HepG2 (cell line): ENCODE data around the gene ZNRF3. TPM values are rescaled to one million over a fixed set of nuclear protein-coding genes. Genes with fewer than 3 reads are reported as not detected.

Experiments used
- ATAC-seq: fragments of 200-7000 bp; cut with Tn5 transposase; 3 replicates; pipeline ENCODE4 v1.9.1; 2020; ENCODE audit warnings: mild to moderate bottlenecking, moderate library complexity
- BruUV-seq: library from RNA; stranded (reverse); fragments of 400-500 nt; replicated peaks from 2 replicates; lab custom pipeline; 2021; lab: Mats Ljungman, UMichigan
- CTCF ChIA-PET: fragments of 300-600 bp; formaldehyde crosslinking; extraction: SDS; loops from one replicate; lab custom pipeline; 2021; ENCODE audit warnings: low total read pairs, inconsistent platforms, low intra/inter-chr PET ratio; lab: Yijun Ruan, JAX
- POLR2A ChIA-PET: fragments of 350-600 bp; sonication (Branson Sonifier 250); formaldehyde crosslinking; loops from one replicate; lab custom pipeline; 2020; ENCODE audit warnings: antibody characterized with exemption, inconsistent platforms; lab: Yijun Ruan, JAX
- DNase-seq: peaks from one replicate; pipeline ENCODE4 v3.0.0-alpha.2; 2015; ENCODE audit warnings: low spot score
- FAIRE-seq: peaks from 3 replicates; lab custom pipeline; 2011; peaks lifted over from hg19 to GRCh38; lab: Jason Lieb, UNC
- H2AFZ ChIP-seq: one replicate; pipeline ENCODE4 v1.6.1; 2011; ENCODE audit warnings: low read length, inconsistent platforms
- H3K27ac ChIP-seq: fragments of 300-600 bp; 3 replicates; pipeline ENCODE4 v1.8.0; 2011; ENCODE audit warnings: mixed run types, mild to moderate bottlenecking, mixed read lengths, low read length, inconsistent platforms; ENCODE audit not compliant: insufficient read depth; ENCODE audit errors: extremely low read length
- H3K27me3 ChIP-seq, 2 experiments: fragments of 200-600 bp in 1 of 2; 2 replicates in 1 of 2; 3 replicates in 1 of 2; pipeline versions ENCODE4 v1.6.0 to v1.8.0; 2011; ENCODE audit warnings: low read length in 2 of 2, mild to moderate bottlenecking in 2 of 2, moderate library complexity in 2 of 2, inconsistent platforms in 1 of 2; ENCODE audit not compliant: insufficient read depth in 2 of 2, control insufficient read depth in 1 of 2
- H3K36me3 ChIP-seq, 2 experiments: fragments of 200-600 bp in 1 of 2; replicated peaks in 1 of 2; 2 replicates in 1 of 2; 3 replicates in 1 of 2; pipeline versions ENCODE4 v1.5.1 to v1.8.0; 2011; ENCODE audit warnings: low read length in 2 of 2, inconsistent platforms in 1 of 2; ENCODE audit not compliant: insufficient read depth in 2 of 2, control insufficient read depth in 1 of 2
- H3K4me1 ChIP-seq: 2 replicates; pipeline ENCODE4 v1.5.1; 2012; ENCODE audit warnings: low read length, inconsistent platforms; ENCODE audit not compliant: insufficient read depth
- H3K4me2 ChIP-seq: 2 replicates; pipeline ENCODE4 v1.6.0; 2011; ENCODE audit warnings: low read depth, low read length, inconsistent platforms
- H3K4me3 ChIP-seq, 3 experiments: fragments of 200-600 bp in 1 of 3; sonication (generic), shearing (Covaris generic) in 1 of 3; replicated peaks in 1 of 3; 2 replicates each; pipeline ENCODE4 v1.5.1; 2011 to 2016; ENCODE audit warnings: low read length in 3 of 3, inconsistent platforms in 2 of 3, low read depth in 2 of 3, mild to moderate bottlenecking in 2 of 3, control low read depth in 1 of 3, mixed read lengths in 1 of 3; ENCODE audit not compliant: insufficient read depth in 1 of 3
- H3K79me2 ChIP-seq: one replicate; pipeline ENCODE4 v1.6.1; 2011; ENCODE audit warnings: low read length, inconsistent platforms; ENCODE audit not compliant: insufficient read depth
- H3K9ac ChIP-seq: 2 replicates; pipeline ENCODE4 v1.6.0; 2011; ENCODE audit warnings: mild to moderate bottlenecking, low read depth, low read length, inconsistent platforms; ENCODE audit not compliant: insufficient read depth
- H3K9me3 ChIP-seq: 2 replicates; pipeline ENCODE4 v1.5.1; 2012; ENCODE audit warnings: mild to moderate bottlenecking, low read length
- H4K20me1 ChIP-seq: 2 replicates; pipeline ENCODE4 v1.6.0; 2011; ENCODE audit warnings: inconsistent platforms, mild to moderate bottlenecking, low read length, moderate library complexity; ENCODE audit not compliant: insufficient read depth
- ARHGAP35 ChIP-seq: sonication (generic); formaldehyde crosslinking; IDR thresholded peaks from 2 replicates; pipeline ENCODE4 v1.9.0; 2022; ENCODE audit warnings: mild to moderate bottlenecking, inconsistent platforms, moderate library complexity, missing genetic modification reagents, borderline replicate concordance
- CC2D1A ChIP-seq: sonication (generic); formaldehyde crosslinking; IDR thresholded peaks from 2 replicates; pipeline ENCODE4 v1.8.1; 2023; ENCODE audit warnings: mild to moderate bottlenecking, missing genetic modification reagents
- JUND ChIP-seq: sonication (generic); formaldehyde crosslinking; IDR thresholded peaks from 2 replicates; pipeline ENCODE4 v1.8.0; 2022; ENCODE audit warnings: mild to moderate bottlenecking, missing genetic modification reagents
- NFE2 ChIP-seq: sonication (generic); formaldehyde crosslinking; IDR thresholded peaks from 2 replicates; pipeline ENCODE4 v1.4.0; 2020; ENCODE audit warnings: missing genetic modification reagents
- NFYC ChIP-seq: IDR thresholded peaks from 2 replicates; pipeline ENCODE4 v1.6.1; 2016; ENCODE audit warnings: missing genetic modification reagents, missing compliant biosample characterization
- POLR2G ChIP-seq: fragments of 200-400 bp; formaldehyde crosslinking; IDR thresholded peaks from 2 replicates; pipeline ENCODE4 v1.6.1; 2018; ENCODE audit warnings: mild to moderate bottlenecking, low read depth, low read length, moderate library complexity
- SIX1 ChIP-seq: sonication (generic); formaldehyde crosslinking; IDR thresholded peaks from 2 replicates; pipeline ENCODE4 v1.4.0; 2020; ENCODE audit warnings: missing genetic modification reagents, borderline replicate concordance
- SP4 ChIP-seq: sonication (generic); formaldehyde crosslinking; IDR thresholded peaks from 2 replicates; pipeline ENCODE4 v1.8.1; 2023; ENCODE audit warnings: mild to moderate bottlenecking, missing genetic modification reagents
- ZBTB1 ChIP-seq: sonication (generic); formaldehyde crosslinking; IDR thresholded peaks from 2 replicates; pipeline ENCODE4 v1.4.0; 2020; ENCODE audit warnings: missing genetic modification reagents, borderline replicate concordance
- ZBTB3 ChIP-seq: sonication (generic); formaldehyde crosslinking; IDR thresholded peaks from 2 replicates; pipeline ENCODE4 v1.4.0; 2020; ENCODE audit warnings: low read depth, mild to moderate bottlenecking, moderate library complexity, missing genetic modification reagents, borderline replicate concordance
- ZBTB38 ChIP-seq: sonication (generic); formaldehyde crosslinking; IDR thresholded peaks from 2 replicates; pipeline ENCODE4 v1.5.1; 2020; ENCODE audit warnings: mild to moderate bottlenecking, missing genetic modification reagents
- ZC3H4 ChIP-seq: sonication (generic); formaldehyde crosslinking; IDR thresholded peaks from 2 replicates; pipeline ENCODE4 v1.4.0; 2020; ENCODE audit warnings: missing genetic modification reagents, borderline replicate concordance
- ZFYVE20 ChIP-seq: sonication (generic); formaldehyde crosslinking; IDR thresholded peaks from 2 replicates; pipeline ENCODE4 v1.8.0; 2023; ENCODE audit warnings: low read depth, mild to moderate bottlenecking, moderate library complexity, missing genetic modification reagents, borderline replicate concordance
- ZNF225 ChIP-seq: sonication (generic); formaldehyde crosslinking; IDR thresholded peaks from 2 replicates; pipeline ENCODE4 v1.4.0; 2020; ENCODE audit warnings: mild to moderate bottlenecking, missing genetic modification reagents
- ZNF232 ChIP-seq: sonication (generic); formaldehyde crosslinking; IDR thresholded peaks from 2 replicates; pipeline ENCODE4 v1.4.0; 2020; ENCODE audit warnings: missing genetic modification reagents, borderline replicate concordance
- ZNF329 ChIP-seq: sonication (generic); formaldehyde crosslinking; IDR thresholded peaks from 2 replicates; pipeline ENCODE4 v1.9.0; 2021; ENCODE audit warnings: low read depth, mild to moderate bottlenecking, missing genetic modification reagents
- ZNF749 ChIP-seq: sonication (generic); formaldehyde crosslinking; IDR thresholded peaks from 2 replicates; pipeline ENCODE4 v1.8.0; 2022; ENCODE audit warnings: mild to moderate bottlenecking, missing genetic modification reagents, moderate library complexity, borderline replicate concordance
- ZNF772 ChIP-seq: sonication (generic); formaldehyde crosslinking; IDR thresholded peaks from 2 replicates; pipeline ENCODE4 v1.5.0; 2020; ENCODE audit warnings: mild to moderate bottlenecking, missing genetic modification reagents
- WGBS: methylation state at CpG from one replicate; pipeline ENCODE4 v1.1.6; 2017; ENCODE audit warnings: low lambda C conversion rate; 5-methylcytosine and 5-hydroxymethylcytosine counted together
- in situ Hi-C: cut with HindIII; loops from 2 replicates; pipeline ENCODE4 v1.10.0; 2017; ENCODE audit warnings: low pct_unique_long_range_greater_than_20kb; ENCODE audit not compliant: extremely low pct_ligation_motif_present
- intact Hi-C: fragments of 100-400 bp; cut with micrococcal nuclease; formaldehyde crosslinking; loops from one replicate; pipeline ENCODE4 v1.10.0; 2022; ENCODE audit not compliant: unreplicated experiment
- polyA plus RNA-seq, 8 experiments: library from polyadenylated mRNA; depleted of rRNA in 3 of 8; stranded (reverse) in 7 of 8; unstranded in 1 of 8; fragments of >200 nt; fragmentation: Illumina TruSeq in 4 of 8; extraction: Trizol in 4 of 8; gene quantifications; 2 replicates each; pipeline versions ENCODE4 v1.2.1 to v1.2.3, GENCODE V29; 2011 to 2016; ENCODE audit warnings: low read depth in 4 of 8, missing spikeins in 1 of 8, mixed read lengths in 1 of 8; ENCODE audit not compliant: insufficient read depth in 1 of 8
- total RNA-seq, 5 experiments: library from RNA; depleted of rRNA; stranded (reverse); fragments of >200 nt; fragmentation: Illumina TruSeq; extraction: Trizol; gene quantifications; 2 replicates each; pipeline ENCODE4 v1.2.3, GENCODE V29; 2016; ENCODE audit warnings: low read depth in 1 of 5
- TF ChIP-seq, protein P1 (sequence below): sonication (generic); formaldehyde crosslinking; IDR thresholded peaks from 2 replicates; pipeline ENCODE4 v1.8.0; 2022; ENCODE audit warnings: mild to moderate bottlenecking, missing genetic modification reagents; ENCODE audit not compliant: insufficient replicate concordance
- TF ChIP-seq, protein P2 (sequence below): sonication (generic); formaldehyde crosslinking; IDR thresholded peaks from 2 replicates; pipeline ENCODE4 v1.4.0; 2020; ENCODE audit warnings: missing genetic modification reagents, borderline replicate concordance

Gene ZNRF3
- total and polyA plus RNA-seq, 2 of the 13 experiments (the other 11 are each of a cell fraction or from before 2014, with no cell fraction given): 20.3 to 36.7 TPM

- no peak for TF ChIP-seq SIX1 (CRISPR knock-in tag)
- no peak for TF ChIP-seq NFE2 (CRISPR knock-in tag)
- no peak for TF ChIP-seq ZC3H4 (CRISPR knock-in tag)
- no peak for TF ChIP-seq ZBTB1 (CRISPR knock-in tag)
- no peak for TF ChIP-seq ZNF749
- no peak for TF ChIP-seq JUND
- TF ChIP-seq, protein P1, sequence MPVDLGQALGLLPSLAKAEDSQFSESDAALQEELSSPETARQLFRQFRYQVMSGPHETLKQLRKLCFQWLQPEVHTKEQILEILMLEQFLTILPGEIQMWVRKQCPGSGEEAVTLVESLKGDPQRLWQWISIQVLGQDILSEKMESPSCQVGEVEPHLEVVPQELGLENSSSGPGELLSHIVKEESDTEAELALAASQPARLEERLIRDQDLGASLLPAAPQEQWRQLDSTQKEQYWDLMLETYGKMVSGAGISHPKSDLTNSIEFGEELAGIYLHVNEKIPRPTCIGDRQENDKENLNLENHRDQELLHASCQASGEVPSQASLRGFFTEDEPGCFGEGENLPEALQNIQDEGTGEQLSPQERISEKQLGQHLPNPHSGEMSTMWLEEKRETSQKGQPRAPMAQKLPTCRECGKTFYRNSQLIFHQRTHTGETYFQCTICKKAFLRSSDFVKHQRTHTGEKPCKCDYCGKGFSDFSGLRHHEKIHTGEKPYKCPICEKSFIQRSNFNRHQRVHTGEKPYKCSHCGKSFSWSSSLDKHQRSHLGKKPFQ (CRISPR knock-in tag): no peak
Observed at GRCh38 chr22:29089507-29089906, 206.1 kb downstream of the ZNRF3 start (continued).

GRCh38 chr22:29090039-29090438, 206.7 kb downstream of the ZNRF3 start:
- POLR2A ChIA-PET: no interaction called here
- no peak overlapping the region for H2AFZ ChIP-seq
- H3K4me1 ChIP-seq: peaks cover 30% of the 10 kb centered on the region
- intact Hi-C loops (no loop called here), in situ Hi-C loops (no loop called here)
- no peak overlapping the region for H3K4me2 ChIP-seq
- H3K36me3 ChIP-seq: no peaks in the 10 kb centered on the region
- no peaks in the 10 kb centered on the region for H3K9me3 ChIP-seq
- no peak overlapping the region for H3K27ac ChIP-seq
- no peaks in the 10 kb centered on the region for H3K79me2 ChIP-seq
- no peaks in the 10 kb centered on the region for H3K27me3 ChIP-seq
- ATAC-seq (no peak), FAIRE-seq (no peak), DNase-seq (no peak)
- peaks cover 4% of the 10 kb centered on the region; the same call in 1 of the 2 replicates for H4K20me1 ChIP-seq
- H3K9ac ChIP-seq: no peak overlapping the region
- BruUV-seq: no TSS peak
- no peak overlapping the region for H3K4me3 ChIP-seq
- 91% methylated on average over 3 of the region's 3 CpGs for WGBS
- CTCF ChIA-PET: no interaction called here
- TF ChIP-seq ARHGAP35 (CRISPR knock-in tag) (no peak), ZNF772 (CRISPR knock-in tag) (no peak), ZNF329 (CRISPR knock-in tag) (no peak), ZBTB38 (CRISPR knock-in tag) (no peak), ZBTB3 (CRISPR knock-in tag) (no peak), POLR2G (no peak), NFYC (no peak), ZNF232 (no peak), ZNF225 (CRISPR knock-in tag) (no peak), CC2D1A (CRISPR knock-in tag) (no peak), SP4 (no peak), ZFYVE20 (CRISPR knock-in tag) (no peak)
- TF ChIP-seq, protein P2, sequence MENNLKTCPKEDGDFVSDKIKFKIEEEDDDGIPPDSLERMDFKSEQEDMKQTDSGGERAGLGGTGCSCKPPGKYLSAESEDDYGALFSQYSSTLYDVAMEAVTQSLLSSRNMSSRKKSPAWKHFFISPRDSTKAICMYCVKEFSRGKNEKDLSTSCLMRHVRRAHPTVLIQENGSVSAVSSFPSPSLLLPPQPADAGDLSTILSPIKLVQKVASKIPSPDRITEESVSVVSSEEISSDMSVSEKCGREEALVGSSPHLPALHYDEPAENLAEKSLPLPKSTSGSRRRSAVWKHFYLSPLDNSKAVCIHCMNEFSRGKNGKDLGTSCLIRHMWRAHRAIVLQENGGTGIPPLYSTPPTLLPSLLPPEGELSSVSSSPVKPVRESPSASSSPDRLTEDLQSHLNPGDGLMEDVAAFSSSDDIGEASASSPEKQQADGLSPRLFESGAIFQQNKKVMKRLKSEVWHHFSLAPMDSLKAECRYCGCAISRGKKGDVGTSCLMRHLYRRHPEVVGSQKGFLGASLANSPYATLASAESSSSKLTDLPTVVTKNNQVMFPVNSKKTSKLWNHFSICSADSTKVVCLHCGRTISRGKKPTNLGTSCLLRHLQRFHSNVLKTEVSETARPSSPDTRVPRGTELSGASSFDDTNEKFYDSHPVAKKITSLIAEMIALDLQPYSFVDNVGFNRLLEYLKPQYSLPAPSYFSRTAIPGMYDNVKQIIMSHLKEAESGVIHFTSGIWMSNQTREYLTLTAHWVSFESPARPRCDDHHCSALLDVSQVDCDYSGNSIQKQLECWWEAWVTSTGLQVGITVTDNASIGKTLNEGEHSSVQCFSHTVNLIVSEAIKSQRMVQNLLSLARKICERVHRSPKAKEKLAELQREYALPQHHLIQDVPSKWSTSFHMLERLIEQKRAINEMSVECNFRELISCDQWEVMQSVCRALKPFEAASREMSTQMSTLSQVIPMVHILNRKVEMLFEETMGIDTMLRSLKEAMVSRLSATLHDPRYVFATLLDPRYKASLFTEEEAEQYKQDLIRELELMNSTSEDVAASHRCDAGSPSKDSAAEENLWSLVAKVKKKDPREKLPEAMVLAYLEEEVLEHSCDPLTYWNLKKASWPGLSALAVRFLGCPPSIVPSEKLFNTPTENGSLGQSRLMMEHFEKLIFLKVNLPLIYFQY (CRISPR knock-in tag): no peak
